ENCODE data around the gene SEL1L3.

SEL1L3 gene

DNA sequence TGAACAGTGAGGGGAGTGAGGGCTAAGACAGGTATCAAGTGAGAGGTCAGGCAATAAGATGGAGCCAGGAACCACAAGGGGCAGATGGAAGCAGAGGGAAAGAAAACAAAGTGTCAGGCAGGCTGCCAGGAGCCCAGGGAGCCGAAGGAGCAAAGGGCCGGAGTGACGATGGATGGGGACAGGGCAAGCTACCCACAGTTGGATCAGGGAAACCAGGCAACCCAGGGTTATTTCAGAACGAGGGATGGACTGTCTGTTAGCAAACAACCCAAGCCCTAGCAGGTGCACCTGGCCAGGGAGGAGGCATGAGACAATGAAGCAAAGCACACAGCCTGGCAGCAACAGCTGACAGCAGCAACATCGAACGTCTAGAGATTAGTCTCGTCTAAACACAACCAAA is 39.2 kb downstream of the SEL1L3 start:
- no peaks in the 10 kb centered on the region for H3K27me3 ChIP-seq (ENCODE audit: control insufficient read depth, insufficient read depth, low read length)
- H3K36me3 ChIP-seq (ENCODE audit: control insufficient read depth, insufficient read depth, low read length) = peaks cover 11% of the 10 kb centered on the region
- no peak overlapping the region for H3K4me3 ChIP-seq (ENCODE audit: low read length)

DNA sequence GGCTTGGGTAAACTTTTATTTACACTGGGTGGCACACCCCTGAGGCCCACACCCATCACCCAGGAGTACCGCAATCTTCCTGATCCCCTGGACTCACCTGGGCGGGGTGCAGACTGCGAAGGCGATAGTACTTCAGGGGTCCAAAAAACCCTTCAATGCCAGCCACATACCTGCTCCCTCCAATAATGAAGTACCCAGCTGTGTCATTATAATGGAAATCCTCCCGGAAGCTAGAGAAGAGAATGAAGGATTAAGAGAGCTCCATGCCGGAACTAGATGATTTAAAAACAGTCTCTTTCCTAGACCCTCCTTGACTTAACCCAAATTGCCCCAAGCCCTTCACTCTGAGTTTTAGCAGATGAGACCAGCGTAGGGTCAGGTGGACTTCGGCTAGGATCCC is 40.9 kb downstream of the SEL1L3 start:
- H3K36me3 ChIP-seq (ENCODE audit: control insufficient read depth, insufficient read depth, low read length) = peaks cover 11% of the 10 kb centered on the region
- H3K4me3 ChIP-seq (ENCODE audit: low read length) = no peak overlapping the region

More for the DNA sequence above, 39.2 kb downstream of the SEL1L3 start:
- H3K4me1 ChIP-seq (ENCODE audit: control insufficient read depth, insufficient read depth, low read length) = peaks cover 8% of the 10 kb centered on the region
- H3K9me3 ChIP-seq (ENCODE audit: control insufficient read depth, low read length) = no peaks in the 10 kb centered on the region
- H3K9ac ChIP-seq (ENCODE audit: low read length) = no peak overlapping the region

DNA sequence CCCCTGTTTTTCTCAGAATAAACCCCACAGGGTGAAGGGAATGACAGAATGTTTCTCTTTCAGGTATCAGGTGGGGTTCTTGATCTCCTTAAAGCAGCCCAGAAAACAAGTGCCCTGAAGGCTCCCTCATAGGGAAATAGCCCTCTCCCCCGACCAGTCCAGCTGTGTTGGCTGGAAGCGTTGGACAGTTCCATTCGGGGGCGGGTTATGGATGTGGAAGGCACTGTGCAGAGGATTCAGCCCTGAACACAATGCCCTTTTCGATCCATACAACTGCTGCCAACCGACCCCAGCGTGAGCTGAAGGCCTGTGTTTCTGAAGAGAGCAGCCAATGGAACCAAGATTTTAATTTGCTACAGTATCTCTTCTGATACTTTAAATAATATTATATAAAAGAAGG is 41.5 kb downstream of the SEL1L3 start:
- H3K4me3 ChIP-seq (ENCODE audit: low read length) = no peak overlapping the region
- H3K9ac ChIP-seq (ENCODE audit: low read length) = no peak overlapping the region
- H3K27me3 ChIP-seq (ENCODE audit: control insufficient read depth, insufficient read depth, low read length) = no peaks in the 10 kb centered on the region
- peaks cover 8% of the 10 kb centered on the region for H3K4me1 ChIP-seq (ENCODE audit: control insufficient read depth, insufficient read depth, low read length)
- peaks cover 11% of the 10 kb centered on the region for H3K36me3 ChIP-seq (ENCODE audit: control insufficient read depth, insufficient read depth, low read length)
- H3K9me3 ChIP-seq (ENCODE audit: control insufficient read depth, low read length) = no peaks in the 10 kb centered on the region

More for the DNA sequence above, 40.9 kb downstream of the SEL1L3 start:
- Histone ChIP-seq H3K27me3 (ENCODE audit: control insufficient read depth, insufficient read depth, low read length) (no peaks in the 10 kb centered on the region), H3K9me3 (ENCODE audit: control insufficient read depth, low read length) (no peaks in the 10 kb centered on the region), H3K4me1 (ENCODE audit: control insufficient read depth, insufficient read depth, low read length) (peaks cover 8% of the 10 kb centered on the region), H3K9ac (ENCODE audit: low read length) (no peak overlapping the region)

DNA sequence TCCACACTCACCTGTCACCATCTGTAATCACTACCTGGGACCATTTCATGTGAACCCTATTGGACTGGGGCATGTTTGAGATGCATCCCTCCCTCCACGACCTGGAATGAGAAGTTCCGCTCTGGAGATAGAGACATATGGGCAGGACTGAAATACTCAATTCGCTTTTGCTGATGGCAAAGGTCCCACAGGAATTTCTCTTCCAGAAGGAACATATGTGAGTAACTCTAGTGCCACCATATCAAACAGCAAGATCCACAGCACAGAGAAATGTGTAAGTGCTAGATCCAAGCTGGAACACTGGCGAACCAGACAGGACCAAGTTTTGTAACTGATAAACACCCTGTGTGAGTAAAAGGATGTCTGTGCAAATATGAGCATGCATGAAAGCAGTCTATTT is 43.9 kb downstream of the SEL1L3 start:
- no peak overlapping the region for H3K4me3 ChIP-seq (ENCODE audit: low read length)
- no peaks in the 10 kb centered on the region for H3K9me3 ChIP-seq (ENCODE audit: control insufficient read depth, low read length)
- peaks cover 11% of the 10 kb centered on the region for H3K36me3 ChIP-seq (ENCODE audit: control insufficient read depth, insufficient read depth, low read length)
- H3K9ac ChIP-seq (ENCODE audit: low read length) = no peak overlapping the region
- H3K4me1 ChIP-seq (ENCODE audit: control insufficient read depth, insufficient read depth, low read length) = peaks cover 19% of the 10 kb centered on the region
- no peaks in the 10 kb centered on the region for H3K27me3 ChIP-seq (ENCODE audit: control insufficient read depth, insufficient read depth, low read length)

DNA sequence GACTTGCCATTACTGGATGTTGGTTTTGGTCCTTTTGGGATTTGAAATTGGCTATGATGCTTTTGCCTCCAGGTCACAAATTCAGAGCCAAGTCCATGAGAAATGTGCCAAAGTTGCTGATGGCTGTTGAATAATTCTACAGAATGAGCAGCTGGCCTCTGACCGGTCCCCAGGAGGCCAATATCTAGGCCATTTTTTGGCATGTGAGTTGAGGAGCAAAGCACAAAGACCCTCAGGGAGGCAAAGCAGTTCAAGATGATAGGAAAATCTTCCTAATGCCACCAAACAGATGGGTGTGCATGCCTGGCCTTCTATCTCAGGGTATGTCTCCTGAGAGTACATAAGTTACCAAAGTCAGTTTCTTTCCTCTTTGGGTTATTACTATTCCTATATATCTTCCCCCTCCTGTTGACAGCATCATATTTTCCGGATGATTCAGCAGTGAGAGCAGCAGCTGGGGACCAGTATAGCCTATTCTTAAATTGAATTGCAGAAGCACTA is 44.4 kb downstream of the SEL1L3 start:
- H3K36me3 ChIP-seq (ENCODE audit: control insufficient read depth, insufficient read depth, low read length) = peaks cover 10% of the 10 kb centered on the region
- no peak overlapping the region for H3K4me3 ChIP-seq (ENCODE audit: low read length)
- no peaks in the 10 kb centered on the region for H3K27me3 ChIP-seq (ENCODE audit: control insufficient read depth, insufficient read depth, low read length)
- peaks cover 19% of the 10 kb centered on the region for H3K4me1 ChIP-seq (ENCODE audit: control insufficient read depth, insufficient read depth, low read length)
- no peak overlapping the region for H3K9ac ChIP-seq (ENCODE audit: low read length)
- H3K9me3 ChIP-seq (ENCODE audit: control insufficient read depth, low read length) = no peaks in the 10 kb centered on the region

DNA sequence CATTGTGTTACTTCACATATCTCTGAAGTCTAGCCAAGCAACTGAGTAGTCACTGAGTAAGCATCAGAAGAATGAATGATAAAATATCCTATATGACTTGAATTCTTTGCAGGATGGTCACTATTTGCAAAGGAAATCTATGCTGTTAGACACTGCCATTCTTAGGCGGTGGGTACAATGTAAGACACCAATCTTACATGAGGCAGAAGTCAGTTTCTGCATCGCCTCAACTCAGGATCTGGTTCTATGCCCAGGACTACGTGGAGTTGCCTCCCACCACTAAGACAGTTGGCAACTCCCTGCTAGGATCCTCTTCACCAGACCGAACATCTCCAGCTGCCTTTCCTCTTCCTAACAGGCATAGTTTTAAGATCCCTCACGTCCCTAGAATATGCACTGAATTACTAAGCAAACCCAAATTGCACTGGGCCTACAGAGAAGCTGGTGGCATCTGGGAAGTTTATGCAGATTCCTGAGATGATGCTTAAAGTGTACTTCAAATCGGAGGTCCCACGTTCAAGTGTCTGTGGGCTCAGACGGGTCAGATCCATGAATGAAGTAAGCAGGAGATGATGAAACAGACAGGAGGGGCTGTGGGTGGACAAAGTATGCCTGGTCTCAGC is 45.6 kb downstream of the SEL1L3 start:
- peaks cover 10% of the 10 kb centered on the region for H3K36me3 ChIP-seq (ENCODE audit: control insufficient read depth, insufficient read depth, low read length)

DNA sequence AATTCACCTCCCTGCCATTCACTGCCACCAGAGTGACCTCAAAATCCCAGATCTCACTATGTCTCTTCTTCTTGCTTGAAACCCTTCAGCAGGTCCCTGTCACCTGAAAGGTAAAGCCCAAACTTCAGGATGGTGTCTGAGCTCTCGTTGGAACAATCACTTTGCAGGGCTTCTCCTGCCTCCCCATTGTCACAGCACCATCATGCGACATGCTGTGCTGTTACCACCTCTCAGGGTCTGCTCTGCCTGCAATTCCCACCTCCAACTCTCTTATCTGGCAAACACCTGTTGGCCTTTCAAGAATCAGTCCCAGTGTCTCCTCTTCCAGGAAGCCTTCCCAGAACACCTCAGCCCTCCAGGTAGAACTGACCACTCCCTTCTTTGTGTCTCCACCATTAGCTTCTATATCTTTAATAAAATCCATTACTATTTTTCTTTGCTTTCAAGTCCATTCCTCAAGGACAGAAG is 46.2 kb downstream of the SEL1L3 start:
- H3K4me1 ChIP-seq (ENCODE audit: control insufficient read depth, insufficient read depth, low read length) = peaks cover 11% of the 10 kb centered on the region
- H3K4me3 ChIP-seq (ENCODE audit: low read length) = no peak overlapping the region
- H3K9ac ChIP-seq (ENCODE audit: low read length) = no peak overlapping the region
- peaks cover 10% of the 10 kb centered on the region for H3K36me3 ChIP-seq (ENCODE audit: control insufficient read depth, insufficient read depth, low read length)
- H3K9me3 ChIP-seq (ENCODE audit: control insufficient read depth, low read length) = no peaks in the 10 kb centered on the region
- no peaks in the 10 kb centered on the region for H3K27me3 ChIP-seq (ENCODE audit: control insufficient read depth, insufficient read depth, low read length)

More for the DNA sequence above, 45.6 kb downstream of the SEL1L3 start:
- H3K4me3 ChIP-seq (ENCODE audit: low read length) = no peak overlapping the region
- H3K9ac ChIP-seq (ENCODE audit: low read length) = no peak overlapping the region
- peaks cover 16% of the 10 kb centered on the region for H3K4me1 ChIP-seq (ENCODE audit: control insufficient read depth, insufficient read depth, low read length)
- no peaks in the 10 kb centered on the region for H3K27me3 ChIP-seq (ENCODE audit: control insufficient read depth, insufficient read depth, low read length)
- H3K9me3 ChIP-seq (ENCODE audit: control insufficient read depth, low read length) = no peaks in the 10 kb centered on the region

DNA sequence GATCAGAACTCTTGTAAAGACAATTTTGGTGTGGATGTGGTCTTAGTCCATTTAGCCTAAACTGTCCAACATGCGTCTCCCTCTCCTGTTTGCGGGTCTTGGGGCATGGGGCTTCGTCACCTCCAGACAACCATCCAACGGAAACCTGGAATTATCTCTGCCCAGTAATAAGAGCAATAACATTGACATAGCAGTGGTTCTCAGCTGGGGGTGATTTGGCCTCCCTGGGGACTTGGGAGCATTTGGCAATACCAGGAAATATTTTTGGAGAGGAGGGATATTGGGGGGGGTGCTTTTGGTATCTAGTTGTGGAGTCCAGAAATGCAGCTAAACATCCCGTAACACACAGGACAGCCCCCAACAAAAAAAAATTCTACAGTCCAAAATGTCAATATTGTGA is 47.2 kb downstream of the SEL1L3 start:
- Histone ChIP-seq H3K9me3 (ENCODE audit: control insufficient read depth, low read length) (no peaks in the 10 kb centered on the region), H3K4me3 (ENCODE audit: low read length) (no peak overlapping the region), H3K4me1 (ENCODE audit: control insufficient read depth, insufficient read depth, low read length) (peaks cover 11% of the 10 kb centered on the region), H3K36me3 (ENCODE audit: control insufficient read depth, insufficient read depth, low read length) (peaks cover 10% of the 10 kb centered on the region), H3K27me3 (ENCODE audit: control insufficient read depth, insufficient read depth, low read length) (no peaks in the 10 kb centered on the region), H3K9ac (ENCODE audit: low read length) (no peak overlapping the region)

DNA sequence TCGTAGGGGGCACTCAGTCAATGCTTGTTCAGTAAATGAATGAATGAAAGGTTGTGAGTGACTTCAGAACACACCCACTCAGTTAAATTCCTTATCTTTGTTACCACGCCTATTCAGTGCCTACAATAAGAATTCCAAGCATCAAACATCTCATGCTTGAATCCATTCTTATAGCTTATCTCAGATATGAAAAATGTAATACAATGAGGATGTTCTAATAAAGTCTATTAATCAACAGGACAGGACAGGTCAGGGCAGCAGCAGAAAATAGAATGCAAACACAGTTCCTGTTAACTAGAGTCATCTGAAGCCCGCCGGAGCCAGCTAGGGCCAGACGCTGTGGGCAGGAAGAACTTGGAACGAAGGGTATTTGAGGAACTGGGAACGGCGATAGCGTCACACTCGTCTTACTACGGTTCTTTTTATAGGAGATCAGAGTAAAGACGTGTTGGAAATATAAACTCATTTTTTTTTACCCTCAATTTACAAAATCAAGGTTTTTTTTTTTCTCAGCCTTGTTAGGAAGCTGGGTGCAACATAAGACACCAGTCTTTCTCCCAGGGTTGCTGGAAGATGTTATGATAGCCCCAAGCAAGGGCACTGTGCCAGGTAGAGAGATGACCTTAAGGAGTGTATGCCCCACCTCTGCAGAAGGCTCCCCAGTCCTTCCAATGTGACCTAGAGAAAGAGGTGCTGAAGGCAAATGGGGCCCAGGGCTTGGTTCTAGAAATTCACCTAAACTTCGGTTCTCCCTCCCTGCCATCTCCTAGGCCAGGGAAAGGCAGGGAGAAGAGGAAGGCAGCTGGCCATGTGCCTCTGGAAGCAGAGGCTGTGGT is 48.3 kb downstream of the SEL1L3 start:
- Histone ChIP-seq H3K36me3 (ENCODE audit: control insufficient read depth, insufficient read depth, low read length) (peaks cover 5% of the 10 kb centered on the region), H3K27me3 (ENCODE audit: control insufficient read depth, insufficient read depth, low read length) (no peaks in the 10 kb centered on the region), H3K9me3 (ENCODE audit: control insufficient read depth, low read length) (no peaks in the 10 kb centered on the region), H3K9ac (ENCODE audit: low read length) (no peak overlapping the region), H3K4me3 (ENCODE audit: low read length) (no peak overlapping the region), H3K4me1 (ENCODE audit: control insufficient read depth, insufficient read depth, low read length) (peaks cover 11% of the 10 kb centered on the region)

DNA sequence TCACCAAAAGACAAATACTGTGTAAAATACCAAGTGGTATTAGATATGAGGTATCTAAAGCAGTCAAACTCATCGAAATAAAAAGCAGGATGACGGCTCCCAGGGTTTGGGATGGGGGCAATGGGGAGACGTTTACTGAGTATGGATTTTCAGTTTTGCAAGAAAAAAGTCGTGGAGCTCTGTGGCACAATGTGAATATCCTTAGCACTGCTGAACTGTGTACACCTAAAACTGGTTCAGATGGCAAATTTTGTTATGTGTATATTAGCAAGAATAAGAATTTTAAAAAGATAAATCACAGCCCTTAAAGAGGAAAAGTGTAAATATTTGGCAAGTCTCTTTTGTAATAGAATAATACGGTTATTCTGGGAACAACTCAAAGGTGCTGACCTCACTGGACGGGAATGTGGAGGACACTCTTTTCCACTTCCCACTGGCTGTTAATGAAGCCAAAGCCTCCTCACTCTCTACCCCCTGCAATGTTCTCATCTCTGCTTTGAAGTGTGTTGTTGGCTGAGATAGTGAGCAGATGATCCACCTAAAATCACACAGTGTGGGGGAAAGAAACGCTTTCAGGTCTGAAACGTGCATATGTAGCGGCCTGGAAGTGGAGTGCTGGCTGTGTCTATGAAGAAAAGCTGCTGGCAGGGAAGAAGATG is 49.2 kb downstream of the SEL1L3 start:
- no peaks in the 10 kb centered on the region for H3K9me3 ChIP-seq (ENCODE audit: control insufficient read depth, low read length)
- peaks cover 5% of the 10 kb centered on the region for H3K36me3 ChIP-seq (ENCODE audit: control insufficient read depth, insufficient read depth, low read length)
- no peak overlapping the region for H3K4me3 ChIP-seq (ENCODE audit: low read length)
- no peak overlapping the region for H3K9ac ChIP-seq (ENCODE audit: low read length)
- H3K27me3 ChIP-seq (ENCODE audit: control insufficient read depth, insufficient read depth, low read length) = no peaks in the 10 kb centered on the region
- H3K4me1 ChIP-seq (ENCODE audit: control insufficient read depth, insufficient read depth, low read length) = peaks cover 11% of the 10 kb centered on the region

DNA sequence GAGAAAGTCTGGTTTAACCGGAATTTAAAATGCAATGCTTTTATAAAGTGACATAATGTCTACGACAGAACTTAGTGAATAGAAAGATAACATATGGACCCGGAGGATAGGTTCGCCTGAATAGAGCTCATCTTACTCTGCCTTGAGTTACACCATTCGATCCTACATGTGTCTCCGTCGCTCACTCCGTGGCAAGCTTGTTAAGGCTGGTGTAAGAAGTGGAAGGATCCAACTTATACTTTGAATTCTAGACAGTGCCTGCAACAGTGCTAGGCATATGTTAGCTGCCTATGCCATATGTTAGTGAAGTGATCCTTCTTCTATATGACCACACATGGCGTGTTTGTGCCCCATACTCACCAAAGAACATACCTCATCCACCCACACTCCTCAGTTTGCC is 50.9 kb downstream of the SEL1L3 start:
- Histone ChIP-seq H3K4me3 (ENCODE audit: low read length) (no peak overlapping the region), H3K27me3 (ENCODE audit: control insufficient read depth, insufficient read depth, low read length) (no peaks in the 10 kb centered on the region), H3K9ac (ENCODE audit: low read length) (no peak overlapping the region), H3K4me1 (ENCODE audit: control insufficient read depth, insufficient read depth, low read length) (peaks cover 11% of the 10 kb centered on the region), H3K9me3 (ENCODE audit: control insufficient read depth, low read length) (no peaks in the 10 kb centered on the region), H3K36me3 (ENCODE audit: control insufficient read depth, insufficient read depth, low read length) (peaks cover 5% of the 10 kb centered on the region)

DNA sequence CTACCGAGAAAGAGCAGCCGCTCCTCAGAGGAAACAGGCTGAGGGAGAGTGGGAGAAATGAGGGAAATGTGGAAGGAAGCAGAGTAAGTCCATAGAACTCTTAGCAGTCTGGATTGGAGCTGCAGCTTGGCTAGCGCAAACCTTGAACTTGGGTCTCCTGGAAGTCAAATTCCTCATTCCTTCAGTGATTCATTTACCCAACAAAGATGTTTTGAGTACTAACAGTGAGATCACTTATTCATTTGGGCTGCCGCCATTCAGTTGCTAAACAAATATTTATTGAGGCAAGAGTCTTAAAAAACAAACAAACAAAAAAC is 51.5 kb downstream of the SEL1L3 start:
- peaks cover 11% of the 10 kb centered on the region for H3K4me1 ChIP-seq (ENCODE audit: control insufficient read depth, insufficient read depth, low read length)
- no peak overlapping the region for H3K4me3 ChIP-seq (ENCODE audit: low read length)

More for the DNA sequence above, 51.5 kb downstream of the SEL1L3 start:
- no peaks in the 10 kb centered on the region for H3K27me3 ChIP-seq (ENCODE audit: control insufficient read depth, insufficient read depth, low read length)
- H3K9me3 ChIP-seq (ENCODE audit: control insufficient read depth, low read length) = no peaks in the 10 kb centered on the region
- H3K36me3 ChIP-seq (ENCODE audit: control insufficient read depth, insufficient read depth, low read length) = peaks cover 5% of the 10 kb centered on the region
- H3K9ac ChIP-seq (ENCODE audit: low read length) = no peak overlapping the region

Measured in mucosa of stomach (tissue), 1 donor.